Cardiac fibroblast (primary cell): ENCODE results near the gene HKDC1.
"Not testable (repeated sequence)": the region's sequence is repeated elsewhere in the genome, so short reads cannot be mapped to it uniquely, and the experiment has no call there.

ENCODE experiments used
- DNase-seq, 2 donors: peaks; one replicate each; pipeline versions ENCODE4 v3.0.0 to v3.0.0-alpha.2; 2010; ENCODE audit warnings: low read depth in 2 of 2
- H3K4me3 ChIP-seq, 2 donors: replicated peaks in 1 of 2; 1 replicate in 1 of 2; 2 replicates in 1 of 2; pipeline ENCODE4 v1.5.1; 2011; ENCODE audit warnings: low read depth in 2 of 2, low read length in 2 of 2, mild to moderate bottlenecking in 2 of 2, moderate library complexity in 1 of 2
- TF ChIP-seq, protein P1 (sequence below): IDR thresholded peaks from one replicate; pipeline ENCODE4 v1.5.1; 2011; ENCODE audit warnings: low read depth, mild to moderate bottlenecking, low read length, inconsistent platforms

HKDC1 gene

DNA sequence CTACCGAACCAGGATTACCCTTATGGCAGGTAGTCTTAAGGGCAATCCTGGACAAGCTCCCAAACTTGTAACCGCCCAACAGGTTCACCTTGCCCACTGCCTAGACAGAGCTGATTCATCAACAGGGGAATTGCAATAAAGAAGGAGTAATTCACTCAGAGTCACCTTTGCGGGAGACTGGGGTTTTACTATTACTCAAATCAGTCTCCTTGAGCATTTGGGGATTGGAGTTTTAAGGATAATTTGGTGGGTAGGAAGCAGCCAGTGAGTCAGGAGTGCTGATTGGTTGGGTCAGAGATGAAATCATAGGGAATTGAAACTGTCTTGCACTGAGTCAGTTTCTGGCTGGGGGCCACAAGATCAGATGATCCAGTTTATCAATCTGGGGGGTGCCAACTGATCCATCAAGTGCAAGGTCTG is 83.5 kb downstream of the HKDC1 start:
- H3K4me3 ChIP-seq = no peak overlapping the region
- TF ChIP-seq, protein P1, sequence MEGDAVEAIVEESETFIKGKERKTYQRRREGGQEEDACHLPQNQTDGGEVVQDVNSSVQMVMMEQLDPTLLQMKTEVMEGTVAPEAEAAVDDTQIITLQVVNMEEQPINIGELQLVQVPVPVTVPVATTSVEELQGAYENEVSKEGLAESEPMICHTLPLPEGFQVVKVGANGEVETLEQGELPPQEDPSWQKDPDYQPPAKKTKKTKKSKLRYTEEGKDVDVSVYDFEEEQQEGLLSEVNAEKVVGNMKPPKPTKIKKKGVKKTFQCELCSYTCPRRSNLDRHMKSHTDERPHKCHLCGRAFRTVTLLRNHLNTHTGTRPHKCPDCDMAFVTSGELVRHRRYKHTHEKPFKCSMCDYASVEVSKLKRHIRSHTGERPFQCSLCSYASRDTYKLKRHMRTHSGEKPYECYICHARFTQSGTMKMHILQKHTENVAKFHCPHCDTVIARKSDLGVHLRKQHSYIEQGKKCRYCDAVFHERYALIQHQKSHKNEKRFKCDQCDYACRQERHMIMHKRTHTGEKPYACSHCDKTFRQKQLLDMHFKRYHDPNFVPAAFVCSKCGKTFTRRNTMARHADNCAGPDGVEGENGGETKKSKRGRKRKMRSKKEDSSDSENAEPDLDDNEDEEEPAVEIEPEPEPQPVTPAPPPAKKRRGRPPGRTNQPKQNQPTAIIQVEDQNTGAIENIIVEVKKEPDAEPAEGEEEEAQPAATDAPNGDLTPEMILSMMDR = no peak
- peak in 1 of 2 donors; percentile 61 for DNase-seq

DNA sequence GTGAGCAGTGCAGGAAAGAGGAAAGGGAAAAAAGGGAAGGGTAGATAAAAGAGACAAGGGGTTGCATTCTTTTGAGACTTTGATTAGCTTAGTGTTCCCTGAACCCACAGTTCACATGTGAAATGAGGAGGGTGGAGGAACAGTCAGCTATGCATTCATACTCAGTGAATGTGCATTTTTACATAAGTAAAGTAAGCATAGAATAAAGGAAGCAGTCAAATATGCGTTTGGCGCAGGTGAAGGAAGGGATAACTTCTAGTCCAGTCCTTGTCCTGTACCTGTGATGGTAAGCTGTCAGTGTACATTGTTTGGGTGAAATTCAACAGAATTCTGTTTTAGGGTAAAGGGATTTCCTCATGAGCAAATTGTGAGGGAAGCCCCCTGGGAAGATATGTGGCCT is 86.3 kb downstream of the HKDC1 start:
- no peak overlapping the region for H3K4me3 ChIP-seq
- TF ChIP-seq, protein P1 = no peak
- DNase-seq = no peak

DNA sequence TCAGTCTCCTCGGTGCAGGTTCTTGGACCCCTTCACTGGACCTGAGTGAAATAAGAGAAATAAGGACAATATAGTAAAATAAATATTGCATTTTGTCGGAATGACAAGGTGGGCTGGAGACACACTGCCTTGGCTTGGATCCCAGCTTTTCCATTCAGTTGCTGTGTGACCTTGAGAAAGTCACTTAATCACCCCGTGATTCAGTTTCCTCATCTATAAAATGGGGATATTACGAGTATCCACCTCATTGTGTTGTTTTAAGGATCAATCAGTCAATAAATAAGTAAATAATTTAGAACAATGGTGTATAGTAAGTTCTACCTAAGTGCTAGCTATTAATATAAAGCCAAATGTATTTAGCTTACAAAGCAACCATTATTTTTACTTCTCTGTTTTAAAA is 87.3 kb downstream of the HKDC1 start:
- TF ChIP-seq, protein P1 = no peak
- DNase-seq = no peak

DNA sequence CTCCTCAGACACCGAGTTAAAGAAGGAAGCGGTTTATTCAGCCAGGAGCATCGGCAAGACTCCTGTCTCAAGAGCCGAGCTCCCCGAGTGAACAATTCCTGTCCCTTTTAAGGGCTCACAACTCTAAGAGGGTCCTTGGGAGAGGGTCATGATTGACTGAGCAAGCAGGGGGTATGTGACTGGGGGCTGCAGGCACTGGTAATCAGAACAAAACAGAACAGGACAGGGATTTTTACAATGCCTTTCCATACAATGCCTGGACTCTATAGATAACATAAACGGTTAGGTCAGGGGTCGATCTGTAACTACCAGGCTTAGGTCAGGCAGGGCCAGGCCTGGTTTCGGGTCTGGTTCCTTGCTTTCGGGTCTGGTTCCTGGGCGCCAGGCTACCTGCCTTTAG is 88.2 kb downstream of the HKDC1 start:
- not testable (repeated sequence) for H3K4me3 ChIP-seq, DNase-seq

More for the DNA sequence above, 87.3 kb downstream of the HKDC1 start:
- H3K4me3 ChIP-seq = no peak overlapping the region

DNA sequence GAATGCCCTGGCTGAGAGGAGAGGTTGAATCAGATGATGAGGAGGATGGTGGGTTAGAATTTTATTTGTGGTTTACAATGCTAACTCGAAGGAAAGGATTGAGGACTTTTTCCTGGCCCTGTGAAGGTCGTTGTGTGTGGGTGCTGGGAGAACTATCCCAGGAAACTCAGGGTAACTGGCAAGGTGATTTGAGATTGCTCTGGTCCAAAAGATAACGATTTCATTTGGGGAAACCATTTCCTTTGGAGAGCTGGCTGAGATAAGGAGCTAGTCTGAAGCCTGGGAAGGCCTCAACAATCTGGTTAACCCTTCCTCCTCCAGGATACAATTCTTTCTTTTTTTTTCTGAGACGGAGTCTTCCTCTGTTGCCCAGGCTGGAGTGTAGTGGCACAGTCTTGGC is 91.2 kb downstream of the HKDC1 start:
- TF ChIP-seq, protein P1 = no peak
- no peak overlapping the region for H3K4me3 ChIP-seq
- DNase-seq = no peak

DNA sequence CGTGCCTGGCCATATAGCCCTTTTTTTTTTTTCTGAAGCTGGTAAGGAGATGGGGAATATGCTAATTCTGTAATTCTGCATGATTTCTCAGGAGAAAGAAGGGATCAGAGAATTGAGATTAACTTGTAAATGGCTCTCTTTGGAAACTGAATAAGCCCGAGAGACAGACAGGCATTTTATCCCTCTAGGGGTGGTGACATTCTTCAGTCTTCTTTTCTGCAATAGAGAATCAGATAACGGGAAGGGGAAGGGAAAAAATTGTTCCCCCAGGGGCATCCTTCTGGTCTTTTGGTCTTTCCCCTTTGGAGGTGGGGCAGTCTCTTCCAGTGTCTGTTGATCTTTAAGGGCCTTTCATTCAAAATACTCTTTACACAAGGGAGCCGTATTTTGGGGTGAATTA is 92.4 kb downstream of the HKDC1 start:
- no peak for DNase-seq
- TF ChIP-seq, protein P1 = no peak
- no peak overlapping the region for H3K4me3 ChIP-seq

DNA sequence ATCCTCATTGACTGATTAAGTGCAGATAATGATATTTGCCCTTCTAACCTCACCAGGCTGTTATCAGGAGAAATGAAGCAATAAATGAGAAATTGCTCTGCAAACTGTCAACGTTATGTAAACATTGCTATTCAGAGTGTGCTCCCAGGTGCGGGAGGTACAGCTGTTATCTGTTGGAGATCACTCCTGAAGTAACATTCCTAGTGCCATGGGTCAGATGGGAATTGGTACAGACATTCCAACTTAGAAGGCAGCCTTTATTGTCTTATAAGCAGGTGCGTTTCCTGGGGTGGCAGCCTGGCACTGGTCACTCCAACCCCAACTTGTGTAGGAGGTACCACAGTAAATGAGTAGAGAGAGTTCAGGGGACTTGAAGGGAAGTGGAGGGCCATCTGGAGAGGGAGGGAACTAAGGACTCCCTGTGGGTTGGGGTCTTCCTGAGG is 95.0 kb downstream of the HKDC1 start:
- DNase-seq = no peak
- TF ChIP-seq, protein P1 = no peak
- H3K4me3 ChIP-seq = no peak overlapping the region
